ENCODE data around the gene PPP6R2. TPM values are rescaled to one million over a fixed set of nuclear protein-coding genes. Genes with fewer than 3 reads are reported as not detected.

Gene PPP6R2
- total RNA-seq, 4 donors from 2014 or later: 65.7 to 103 (median 74.0) TPM

DNA sequence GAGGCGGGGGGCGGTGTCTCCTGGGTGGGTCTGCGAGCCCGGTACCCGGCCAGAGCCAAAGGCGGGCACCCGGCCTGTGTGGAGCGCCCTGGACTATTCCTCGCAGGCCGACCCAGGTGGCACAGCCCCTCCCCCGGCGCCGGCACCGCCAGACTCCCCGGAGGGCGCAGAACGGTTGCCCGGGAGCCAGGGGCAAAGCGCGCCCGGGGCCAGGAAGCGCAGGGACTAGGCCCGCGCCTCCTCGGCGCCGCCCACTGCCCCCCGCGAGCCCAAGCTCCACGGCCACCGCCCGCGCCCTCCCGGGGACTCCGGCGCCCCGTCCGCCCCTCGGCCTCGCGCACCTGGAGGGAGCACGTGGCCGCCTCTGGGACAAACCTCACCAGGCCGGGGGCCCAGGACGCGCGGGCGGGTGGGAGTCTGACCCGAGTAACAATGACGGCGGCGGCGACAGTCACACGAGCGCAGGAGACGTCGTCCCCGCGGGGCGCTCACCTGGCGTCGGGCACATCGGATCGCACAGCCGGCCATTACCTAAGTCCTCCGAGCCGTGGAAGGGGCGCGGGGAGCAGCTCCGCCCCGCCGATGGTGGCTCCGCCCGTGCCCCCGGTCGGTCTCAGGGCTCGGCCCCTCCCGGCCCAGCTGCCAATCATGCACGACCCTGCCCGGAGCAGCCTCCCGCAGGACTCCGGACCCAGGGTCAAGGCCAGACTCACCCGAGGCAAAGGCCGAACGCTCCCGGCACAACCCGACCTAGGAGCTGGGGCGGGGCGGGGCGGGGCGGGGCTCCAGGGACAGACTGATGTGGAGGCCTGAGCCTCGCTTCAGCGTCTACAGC lies 43.1 kb upstream of the PPP6R2 start:
- H3K9me3 ChIP-seq: no peaks in the 10 kb centered on the region
- TF ChIP-seq, protein P1, sequence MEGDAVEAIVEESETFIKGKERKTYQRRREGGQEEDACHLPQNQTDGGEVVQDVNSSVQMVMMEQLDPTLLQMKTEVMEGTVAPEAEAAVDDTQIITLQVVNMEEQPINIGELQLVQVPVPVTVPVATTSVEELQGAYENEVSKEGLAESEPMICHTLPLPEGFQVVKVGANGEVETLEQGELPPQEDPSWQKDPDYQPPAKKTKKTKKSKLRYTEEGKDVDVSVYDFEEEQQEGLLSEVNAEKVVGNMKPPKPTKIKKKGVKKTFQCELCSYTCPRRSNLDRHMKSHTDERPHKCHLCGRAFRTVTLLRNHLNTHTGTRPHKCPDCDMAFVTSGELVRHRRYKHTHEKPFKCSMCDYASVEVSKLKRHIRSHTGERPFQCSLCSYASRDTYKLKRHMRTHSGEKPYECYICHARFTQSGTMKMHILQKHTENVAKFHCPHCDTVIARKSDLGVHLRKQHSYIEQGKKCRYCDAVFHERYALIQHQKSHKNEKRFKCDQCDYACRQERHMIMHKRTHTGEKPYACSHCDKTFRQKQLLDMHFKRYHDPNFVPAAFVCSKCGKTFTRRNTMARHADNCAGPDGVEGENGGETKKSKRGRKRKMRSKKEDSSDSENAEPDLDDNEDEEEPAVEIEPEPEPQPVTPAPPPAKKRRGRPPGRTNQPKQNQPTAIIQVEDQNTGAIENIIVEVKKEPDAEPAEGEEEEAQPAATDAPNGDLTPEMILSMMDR (IDR thresholded peaks at IDR 0.05): no peak
- TF ChIP-seq POLR2A (IDR thresholded peaks at IDR 0.05): no peak
- peaks cover 0 to 3% of the 10 kb centered on the region in 2 donors for H3K36me3 ChIP-seq
- intact Hi-C loops (cut with DNase I): no loop called here
- DNase-seq: no peak
- H3K4me1 ChIP-seq: peaks cover 97 to 100% of the 10 kb centered on the region in 2 donors
- no peaks in the 10 kb centered on the region for H3K27me3 ChIP-seq
- peak overlapping the region in 2 of 3 donors; percentile 51 to 68 for H3K27ac ChIP-seq
- WGBS, 2 donors: 51 to 59% methylated on average over 11 to 19 of the region's 93 CpGs
- H3K4me3 ChIP-seq (replicated peaks in 1 of 3): peak overlapping the region in 1 of 3 donors; percentile 9

- Histone ChIP-seq H3K4me3 (replicated peaks in 1 of 3) (no peak overlapping the region), H3K27ac (peak overlapping the region; percentile 92 to 98 (median 94))
- 88 to 89% methylated on average over 5 to 12 of the region's 14 CpGs for WGBS, 2 donors
These were observed 42.4 kb upstream of the PPP6R2 start for GRCh38 chr22:50300620-50301257.

DNA sequence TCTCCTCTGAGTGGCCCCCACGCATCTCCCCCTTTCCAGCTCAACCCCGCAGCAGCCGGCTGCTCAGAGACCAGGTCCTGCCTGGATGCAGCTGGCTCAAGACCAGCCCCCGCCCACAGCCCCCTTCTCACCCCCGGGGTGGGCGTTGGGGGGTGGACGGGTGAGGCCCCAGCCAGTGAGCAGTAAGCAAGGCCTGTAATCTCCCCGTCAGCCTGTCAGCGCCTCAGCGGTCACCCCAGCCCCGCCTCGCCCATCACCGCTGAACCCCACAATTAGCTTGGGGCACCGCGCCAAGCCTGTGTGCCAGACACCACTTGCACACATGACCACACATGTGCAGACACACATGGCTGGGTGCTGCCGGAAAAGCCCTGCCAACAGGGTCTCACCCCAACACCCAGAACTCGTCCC lies 41.5 kb upstream of the PPP6R2 start:
- Histone ChIP-seq H3K27ac (peak overlapping the region; percentile 92 to 98 (median 94)), H3K4me1 (peaks cover 90 to 92% of the 10 kb centered on the region in 2 donors), H3K4me3 (replicated peaks in 1 of 3) (peak overlapping the region in 1 of 3 donors; percentile 2), H3K9me3 (no peaks in the 10 kb centered on the region), H3K36me3 (peaks cover 0 to 3% of the 10 kb centered on the region in 2 donors), H3K27me3 (no peaks in the 10 kb centered on the region)
- WGBS, 2 donors: 11 to 40% methylated on average over 1 to 7 of the region's 17 CpGs
- DNase-seq: peak; percentile 85 to 89
- no peak for TF ChIP-seq POLR2A (IDR thresholded peaks at IDR 0.05)
- TF ChIP-seq, protein P1 (IDR thresholded peaks at IDR 0.05): no peak
- intact Hi-C loops (cut with DNase I): no loop called here

More at GRCh38 chr22:50300620-50301257, 42.4 kb upstream of the PPP6R2 start:
- no peaks in the 10 kb centered on the region for H3K9me3 ChIP-seq
- peaks cover 0 to 3% of the 10 kb centered on the region in 2 donors for H3K36me3 ChIP-seq
- H3K4me1 ChIP-seq: peaks cover 97 to 100% of the 10 kb centered on the region in 2 donors
- intact Hi-C loops (cut with DNase I): no loop called here
- no peaks in the 10 kb centered on the region for H3K27me3 ChIP-seq
- no peak for DNase-seq
- TF ChIP-seq POLR2A (IDR thresholded peaks at IDR 0.05): no peak
- TF ChIP-seq, protein P1 (IDR thresholded peaks at IDR 0.05): no peak

- DNase-seq: no peak
- no peaks in the 10 kb centered on the region for H3K9me3 ChIP-seq
- peak overlapping the region; percentile 92 to 98 (median 94) for H3K27ac ChIP-seq
- H3K4me3 ChIP-seq (replicated peaks in 1 of 3): no peak overlapping the region
- no peaks in the 10 kb centered on the region for H3K27me3 ChIP-seq
- TF ChIP-seq, protein P1 (IDR thresholded peaks at IDR 0.05): no peak
- TF ChIP-seq POLR2A (IDR thresholded peaks at IDR 0.05): no peak
- 28 to 38% methylated on average over 5 to 6 of the region's 9 CpGs for WGBS, 2 donors
- H3K4me1 ChIP-seq: peaks cover 85 to 87% of the 10 kb centered on the region in 2 donors
- peaks cover 0 to 3% of the 10 kb centered on the region in 2 donors for H3K36me3 ChIP-seq
- intact Hi-C loops (cut with DNase I): no loop called here
These were observed 41.0 kb upstream of the PPP6R2 start for GRCh38 chr22:50302041-50302541.

Data from thyroid gland (tissue), 4 donors.